ENCODE data around the gene CLDN6. TPM values are rescaled to one million over a fixed set of nuclear protein-coding genes. Genes with fewer than 3 reads are reported as not detected.

CLDN6 gene
- total and polyA plus RNA-seq, 2 of the 13 experiments (the other 11 are each of a cell fraction or from before 2014, with no cell fraction given): 5.9 to 7.6 TPM

- no peak for TF ChIP-seq RERE (CRISPR knock-in tag; IDR thresholded peaks at IDR 0.05; ENCODE audit: low read depth)
- TF ChIP-seq, protein P1, sequence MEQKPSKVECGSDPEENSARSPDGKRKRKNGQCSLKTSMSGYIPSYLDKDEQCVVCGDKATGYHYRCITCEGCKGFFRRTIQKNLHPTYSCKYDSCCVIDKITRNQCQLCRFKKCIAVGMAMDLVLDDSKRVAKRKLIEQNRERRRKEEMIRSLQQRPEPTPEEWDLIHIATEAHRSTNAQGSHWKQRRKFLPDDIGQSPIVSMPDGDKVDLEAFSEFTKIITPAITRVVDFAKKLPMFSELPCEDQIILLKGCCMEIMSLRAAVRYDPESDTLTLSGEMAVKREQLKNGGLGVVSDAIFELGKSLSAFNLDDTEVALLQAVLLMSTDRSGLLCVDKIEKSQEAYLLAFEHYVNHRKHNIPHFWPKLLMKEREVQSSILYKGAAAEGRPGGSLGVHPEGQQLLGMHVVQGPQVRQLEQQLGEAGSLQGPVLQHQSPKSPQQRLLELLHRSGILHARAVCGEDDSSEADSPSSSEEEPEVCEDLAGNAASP (CRISPR knock-in tag; IDR thresholded peaks at IDR 0.05; ENCODE audit: borderline replicate concordance): no peak
- 0 out of 2 replicates have a peak, but pooled peaks have one; percentile 15 for TF ChIP-seq ZNF614 (CRISPR knock-in tag; IDR thresholded peaks at IDR 0.05; ENCODE audit: borderline replicate concordance)
- no peak for TF ChIP-seq ZNF230 (CRISPR knock-in tag; IDR thresholded peaks at IDR 0.05)
- no peak for TF ChIP-seq ZNF10 (CRISPR knock-in tag; IDR thresholded peaks at IDR 0.05; ENCODE audit: borderline replicate concordance, low read depth)
- TF ChIP-seq, protein P2, sequence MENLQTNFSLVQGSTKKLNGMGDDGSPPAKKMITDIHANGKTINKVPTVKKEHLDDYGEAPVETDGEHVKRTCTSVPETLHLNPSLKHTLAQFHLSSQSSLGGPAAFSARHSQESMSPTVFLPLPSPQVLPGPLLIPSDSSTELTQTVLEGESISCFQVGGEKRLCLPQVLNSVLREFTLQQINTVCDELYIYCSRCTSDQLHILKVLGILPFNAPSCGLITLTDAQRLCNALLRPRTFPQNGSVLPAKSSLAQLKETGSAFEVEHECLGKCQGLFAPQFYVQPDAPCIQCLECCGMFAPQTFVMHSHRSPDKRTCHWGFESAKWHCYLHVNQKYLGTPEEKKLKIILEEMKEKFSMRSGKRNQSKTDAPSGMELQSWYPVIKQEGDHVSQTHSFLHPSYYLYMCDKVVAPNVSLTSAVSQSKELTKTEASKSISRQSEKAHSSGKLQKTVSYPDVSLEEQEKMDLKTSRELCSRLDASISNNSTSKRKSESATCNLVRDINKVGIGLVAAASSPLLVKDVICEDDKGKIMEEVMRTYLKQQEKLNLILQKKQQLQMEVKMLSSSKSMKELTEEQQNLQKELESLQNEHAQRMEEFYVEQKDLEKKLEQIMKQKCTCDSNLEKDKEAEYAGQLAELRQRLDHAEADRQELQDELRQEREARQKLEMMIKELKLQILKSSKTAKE (CRISPR knock-in tag; IDR thresholded peaks at IDR 0.05; ENCODE audit: borderline replicate concordance): no peak
- TF ChIP-seq NR2F2 (IDR thresholded peaks at IDR 0.05; ENCODE audit: borderline replicate concordance, low read depth): no peak
- no peak for TF ChIP-seq SMAD1 (CRISPR knock-in tag; IDR thresholded peaks at IDR 0.05; ENCODE audit: borderline replicate concordance, low read depth)
- TF ChIP-seq HINFP (CRISPR knock-in tag; IDR thresholded peaks at IDR 0.05; ENCODE audit: low read depth): no peak
- TF ChIP-seq NR1H2 (CRISPR knock-in tag; IDR thresholded peaks at IDR 0.05; ENCODE audit: borderline replicate concordance, low read depth): no peak
- no peak for TF ChIP-seq ZNF224 (CRISPR knock-in tag; IDR thresholded peaks at IDR 0.05)
- TF ChIP-seq ZKSCAN5 (CRISPR knock-in tag; IDR thresholded peaks at IDR 0.05): no peak
- TF ChIP-seq POLR2G (IDR thresholded peaks at IDR 0.05; ENCODE audit: low read depth, low read length): no peak
- TF ChIP-seq ZNF20 (CRISPR knock-in tag; IDR thresholded peaks at IDR 0.05): no peak
- no peak for TF ChIP-seq TBP (CRISPR knock-in tag; IDR thresholded peaks at IDR 0.05)
- no peak for TF ChIP-seq CBX5 (CRISPR knock-in tag; IDR thresholded peaks at IDR 0.05; ENCODE audit: borderline replicate concordance)
- no peak for TF ChIP-seq ZNF451 (CRISPR knock-in tag; IDR thresholded peaks at IDR 0.05)
- no peak for TF ChIP-seq ZNF558 (CRISPR knock-in tag; IDR thresholded peaks at IDR 0.05; ENCODE audit: borderline replicate concordance)
Observed at GRCh38 chr16:3017794-3018506, at the start of gene CLDN6 (continued).
